HG03135 (cell line): ENCODE results near the gene AQP2.

Experiments
- ATAC-seq: cut with Tn5 transposase; IDR thresholded peaks from one replicate; pipeline ENCODE4 v1.9.1; 2021; ENCODE audit warnings: mild to moderate bottlenecking, moderate library complexity; ENCODE audit not compliant: unreplicated experiment

The AQP2 gene

GRCh38 chr12:49967777-49968250 is 17.3 kb downstream of the AQP2 start:
- ATAC-seq: no peak

- ATAC-seq: no peak
These were observed 17.9 kb downstream of the AQP2 start for GRCh38 chr12:49968471-49968870.

- ATAC-seq: no peak
These were observed 18.5 kb downstream of the AQP2 start for GRCh38 chr12:49969027-49969426.

GRCh38 chr12:49969651-49970429 is 19.3 kb downstream of the AQP2 start:
- no peak for ATAC-seq

- ATAC-seq: no peak
These were observed 20.1 kb downstream of the AQP2 start for GRCh38 chr12:49970658-49971057.

GRCh38 chr12:49971141-49971540 is 20.6 kb downstream of the AQP2 start:
- no peak for ATAC-seq

- no peak for ATAC-seq
These were observed 21.6 kb downstream of the AQP2 start for GRCh38 chr12:49972129-49972528.

- ATAC-seq: no peak
These were observed 22.3 kb downstream of the AQP2 start, which contains the start of gene AQP6 for GRCh38 chr12:49972641-49973360. Gene AQP6 (plus strand): TSS chr12:49972947. CDS start chr12:49973174, 227 bp downstream.

GRCh38 chr12:49973361-49973830 is 22.9 kb downstream of the AQP2 start:
- ATAC-seq: no peak

- no peak for ATAC-seq
These were observed 23.7 kb downstream of the AQP2 start for GRCh38 chr12:49974231-49974675.

GRCh38 chr12:49974677-49975317 is 24.3 kb downstream of the AQP2 start:
- no peak for ATAC-seq

GRCh38 chr12:49975318-49975761 is 24.8 kb downstream of the AQP2 start:
- ATAC-seq: no peak

GRCh38 chr12:49976557-49976956 is 26.0 kb downstream of the AQP2 start:
- no peak for ATAC-seq

GRCh38 chr12:49978125-49978524 is 27.6 kb downstream of the AQP2 start:
- no peak for ATAC-seq

- no peak for ATAC-seq
These were observed 28.6 kb downstream of the AQP2 start for GRCh38 chr12:49979016-49979586.

- no peak for ATAC-seq
These were observed 29.3 kb downstream of the AQP2 start for GRCh38 chr12:49979791-49980190.

- no peak for ATAC-seq
These were observed 30.2 kb downstream of the AQP2 start for GRCh38 chr12:49980501-49981349.

GRCh38 chr12:49982246-49983087 is 31.9 kb downstream of the AQP2 start:
- ATAC-seq: no peak

- ATAC-seq: no peak
These were observed 33.4 kb downstream of the AQP2 start for GRCh38 chr12:49983892-49984291.
